Effector memory CD8-positive, alpha-beta T cell (primary cell): Measurements from ENCODE around the gene MAP3K8.

Experiments used
- ATAC-seq: fragments of 150-1000 bp; cut with Tn5 transposase; replicated peaks from 2 replicates; pipeline ENCODE4 v1.10.0; 2021; ENCODE audit warnings: mild to moderate bottlenecking, moderate library complexity
- DNase-seq, 3 experiments: peaks; one replicate each; pipeline ENCODE4 v3.0.0; 2021
- H3K27ac Mint-ChIP-seq, 2 donors: one replicate each; pipeline ENCODE4 v1.8.0; 2022; ENCODE audit warnings: mild to moderate bottlenecking in 2 of 2, mixed read lengths in 2 of 2, moderate library complexity in 2 of 2
- H3K27me3 Mint-ChIP-seq, 2 donors: one replicate each; pipeline ENCODE4 v1.8.0; 2022; ENCODE audit warnings: mixed read lengths in 2 of 2
- H3K36me3 Mint-ChIP-seq: one replicate; pipeline ENCODE4 v1.8.0; 2022; ENCODE audit warnings: mild to moderate bottlenecking, moderate library complexity, mixed read lengths; ENCODE audit not compliant: insufficient read depth
- H3K4me1 Mint-ChIP-seq, 2 donors: one replicate each; pipeline ENCODE4 v1.8.0; 2022; ENCODE audit warnings: low read depth in 2 of 2, mixed read lengths in 2 of 2
- H3K4me3 Mint-ChIP-seq, 2 donors: one replicate each; pipeline ENCODE4 v1.8.0; 2022; ENCODE audit warnings: mild to moderate bottlenecking in 2 of 2, mixed read lengths in 2 of 2, moderate library complexity in 2 of 2
- H3K9me3 Mint-ChIP-seq, 2 donors: one replicate each; pipeline ENCODE4 v1.8.0; 2022; ENCODE audit warnings: mixed read lengths in 2 of 2
- total RNA-seq, 9 experiments: gene quantifications; one replicate each; lab custom pipeline; 2026; lab: John Stamatoyannopoulos, UW

The MAP3K8 gene
- total RNA-seq = 10.1 to 146 (median 94.1) reads per million in 9 experiments

GRCh38 chr10:30433730-30434272, at the start of gene MAP3K8:
MAP3K8 (plus strand) TSS chr10:30434184; CDS start chr10:30438939, 4,755 bp downstream.
- Mint-ChIP-seq H3K27me3 (no peaks in the 10 kb centered on the region), H3K27ac (peak within 1 kb of the TSS; percentile 90 to 95), H3K4me1 (peaks cover 38 to 39% of the 10 kb centered on the region in 2 donors), H3K36me3 (peaks cover 64% of the 10 kb centered on the region), H3K9me3 (no peaks in the 10 kb centered on the region), H3K4me3 (peak within 1 kb of the TSS; percentile 90 to 95)
- DNase-seq (peak; percentile 84 to 85 (median 84)), ATAC-seq (peak; percentile 74)

GRCh38 chr10:30384701-30385201, 49.2 kb upstream of the MAP3K8 start:
- H3K9me3 Mint-ChIP-seq = no peaks in the 10 kb centered on the region
- H3K27me3 Mint-ChIP-seq = peaks cover 45 to 54% of the 10 kb centered on the region in 2 donors
- ATAC-seq (peak; percentile 39), DNase-seq (no peak)
- H3K36me3 Mint-ChIP-seq = no peaks in the 10 kb centered on the region
- H3K4me3 Mint-ChIP-seq = no peak overlapping the region
- H3K4me1 Mint-ChIP-seq = no peaks in the 10 kb centered on the region
- no peak overlapping the region for H3K27ac Mint-ChIP-seq

- Mint-ChIP-seq H3K36me3 (no peaks in the 10 kb centered on the region), H3K27me3 (peaks cover 38 to 46% of the 10 kb centered on the region in 2 donors), H3K9me3 (no peaks in the 10 kb centered on the region), H3K4me1 (no peaks in the 10 kb centered on the region), H3K4me3 (no peak overlapping the region), H3K27ac (no peak overlapping the region)
- DNase-seq (no peak), ATAC-seq (no peak)
These were observed 47.0 kb upstream of the MAP3K8 start for GRCh38 chr10:30386801-30387588.

GRCh38 chr10:30387646-30388243, 46.2 kb upstream of the MAP3K8 start:
- Mint-ChIP-seq H3K4me3 (no peak overlapping the region), H3K9me3 (no peaks in the 10 kb centered on the region), H3K36me3 (no peaks in the 10 kb centered on the region), H3K4me1 (peaks cover 3% of the 10 kb centered on the region in 2 donors), H3K27ac (no peak overlapping the region), H3K27me3 (peaks cover 38 to 51% of the 10 kb centered on the region in 2 donors)
- ATAC-seq (no peak), DNase-seq (no peak)

- H3K4me1 Mint-ChIP-seq = peaks cover 3 to 4% of the 10 kb centered on the region in 2 donors
- H3K9me3 Mint-ChIP-seq = no peaks in the 10 kb centered on the region
- DNase-seq = no peak
- H3K36me3 Mint-ChIP-seq = no peaks in the 10 kb centered on the region
- ATAC-seq = no peak
- no peak overlapping the region for H3K4me3 Mint-ChIP-seq
- no peak overlapping the region for H3K27ac Mint-ChIP-seq
- peaks cover 45 to 63% of the 10 kb centered on the region in 2 donors for H3K27me3 Mint-ChIP-seq
These were observed 44.4 kb upstream of the MAP3K8 start for GRCh38 chr10:30389543-30389942.

- H3K36me3 Mint-ChIP-seq = no peaks in the 10 kb centered on the region
- H3K4me3 Mint-ChIP-seq = no peak overlapping the region
These were observed 43.8 kb upstream of the MAP3K8 start for GRCh38 chr10:30390207-30390606.

GRCh38 chr10:30391266-30391665, 42.7 kb upstream of the MAP3K8 start:
- ATAC-seq (no peak), DNase-seq (no peak)
- Mint-ChIP-seq H3K9me3 (no peaks in the 10 kb centered on the region), H3K4me3 (no peak overlapping the region), H3K27me3 (peaks cover 27 to 54% of the 10 kb centered on the region in 2 donors), H3K36me3 (no peaks in the 10 kb centered on the region), H3K27ac (no peak overlapping the region), H3K4me1 (peaks cover 3 to 4% of the 10 kb centered on the region in 2 donors)

More at GRCh38 chr10:30390207-30390606, 43.8 kb upstream of the MAP3K8 start:
- DNase-seq = no peak
- H3K9me3 Mint-ChIP-seq = no peaks in the 10 kb centered on the region
- no peak for ATAC-seq
- peaks cover 38 to 63% of the 10 kb centered on the region in 2 donors for H3K27me3 Mint-ChIP-seq
- peaks cover 3 to 4% of the 10 kb centered on the region in 2 donors for H3K4me1 Mint-ChIP-seq
- no peak overlapping the region for H3K27ac Mint-ChIP-seq

GRCh38 chr10:30392564-30392990, 41.4 kb upstream of the MAP3K8 start:
- no peaks in the 10 kb centered on the region for H3K9me3 Mint-ChIP-seq
- DNase-seq (peak; percentile 73 to 74 (median 74)), ATAC-seq (peak; percentile 100)
- H3K4me3 Mint-ChIP-seq = no peak overlapping the region
- H3K27me3 Mint-ChIP-seq = peaks cover 14 to 41% of the 10 kb centered on the region in 2 donors
- H3K36me3 Mint-ChIP-seq = no peaks in the 10 kb centered on the region
- H3K4me1 Mint-ChIP-seq = peaks cover 3 to 8% of the 10 kb centered on the region in 2 donors
- H3K27ac Mint-ChIP-seq = no peak overlapping the region

- Mint-ChIP-seq H3K27me3 (peaks cover 6 to 26% of the 10 kb centered on the region in 2 donors), H3K4me3 (no peak overlapping the region), H3K36me3 (no peaks in the 10 kb centered on the region), H3K27ac (no peak overlapping the region), H3K9me3 (no peaks in the 10 kb centered on the region), H3K4me1 (peaks cover 12 to 19% of the 10 kb centered on the region in 2 donors)
- DNase-seq (no peak), ATAC-seq (no peak)
These were observed 37.7 kb upstream of the MAP3K8 start for GRCh38 chr10:30396293-30396692.

- no peaks in the 10 kb centered on the region for H3K36me3 Mint-ChIP-seq
- peaks cover 6 to 26% of the 10 kb centered on the region in 2 donors for H3K27me3 Mint-ChIP-seq
- DNase-seq (no peak), ATAC-seq (no peak)
- no peak overlapping the region for H3K4me3 Mint-ChIP-seq
- H3K27ac Mint-ChIP-seq = no peak overlapping the region
- H3K9me3 Mint-ChIP-seq = no peaks in the 10 kb centered on the region
- H3K4me1 Mint-ChIP-seq = peaks cover 12 to 19% of the 10 kb centered on the region in 2 donors
These were observed 37.3 kb upstream of the MAP3K8 start for GRCh38 chr10:30396698-30397097.

GRCh38 chr10:30398193-30398592, 35.8 kb upstream of the MAP3K8 start:
- ATAC-seq (peak; percentile 85), DNase-seq (peak in 1 of 3 experiments; percentile 15)
- Mint-ChIP-seq H3K4me3 (peak overlapping the region in 1 of 2 donors; percentile 11), H3K36me3 (no peaks in the 10 kb centered on the region), H3K27me3 (peaks cover 6 to 19% of the 10 kb centered on the region in 2 donors), H3K4me1 (peaks cover 9 to 15% of the 10 kb centered on the region in 2 donors), H3K27ac (peak overlapping the region in 1 of 2 donors; percentile 55), H3K9me3 (no peaks in the 10 kb centered on the region)

GRCh38 chr10:30398788-30399187, 35.2 kb upstream of the MAP3K8 start:
- no peaks in the 10 kb centered on the region for H3K9me3 Mint-ChIP-seq
- H3K36me3 Mint-ChIP-seq = no peaks in the 10 kb centered on the region
- peaks cover under 1 to 13% of the 10 kb centered on the region in 2 donors for H3K27me3 Mint-ChIP-seq
- peak overlapping the region in 1 of 2 donors; percentile 11 for H3K4me3 Mint-ChIP-seq
- peak; percentile 72 for ATAC-seq
- H3K4me1 Mint-ChIP-seq = peaks cover 9 to 15% of the 10 kb centered on the region in 2 donors
- H3K27ac Mint-ChIP-seq = no peak overlapping the region
- DNase-seq = no peak

- peaks cover 1 to 3% of the 10 kb centered on the region in 2 donors for H3K4me1 Mint-ChIP-seq
These were observed 30.5 kb upstream of the MAP3K8 start for GRCh38 chr10:30403494-30403893.

More at GRCh38 chr10:30403494-30403893, 30.5 kb upstream of the MAP3K8 start:
- H3K9me3 Mint-ChIP-seq = no peaks in the 10 kb centered on the region
- H3K36me3 Mint-ChIP-seq = no peaks in the 10 kb centered on the region
- ATAC-seq (no peak), DNase-seq (no peak)
- H3K27me3 Mint-ChIP-seq = no peaks in the 10 kb centered on the region
- no peak overlapping the region for H3K4me3 Mint-ChIP-seq
- no peak overlapping the region for H3K27ac Mint-ChIP-seq
